GM12873 (cell line): ENCODE results near the gene C11orf52.

ENCODE experiments used
- CTCF ChIP-seq: IDR thresholded peaks from 2 replicates; pipeline ENCODE4 v1.5.1; 2012; ENCODE audit warnings: low read depth, mild to moderate bottlenecking, moderate library complexity, low read length, control low read depth; ENCODE audit not compliant: insufficient read depth; ENCODE audit errors: missing control alignments

Gene C11orf52

GRCh38 chr11:111934306-111934705 is 15.6 kb downstream of the C11orf52 start:
- TF ChIP-seq CTCF: no peak

GRCh38 chr11:111935317-111936039 is 16.8 kb downstream of the C11orf52 start:
- no peak for TF ChIP-seq CTCF

GRCh38 chr11:111936040-111936540 is 17.4 kb downstream of the C11orf52 start:
- TF ChIP-seq CTCF: no peak

- TF ChIP-seq CTCF: no peak
Measured at GRCh38 chr11:111937461-111937769, 18.7 kb downstream of the C11orf52 start.

- no peak for TF ChIP-seq CTCF
Measured at GRCh38 chr11:111937844-111938243, 19.1 kb downstream of the C11orf52 start.

GRCh38 chr11:111938687-111939160 is 20.0 kb downstream of the C11orf52 start:
- no peak for TF ChIP-seq CTCF

GRCh38 chr11:111939836-111940604 is 21.3 kb downstream of the C11orf52 start:
- no peak for TF ChIP-seq CTCF
